Cerebellar nuclear complex (tissue), 1 donor: ENCODE results near the gene NT5E.

Experiments used
- DNase-seq, 2 experiments: peaks; one replicate each; lab custom pipeline; 2025; lab: John Stamatoyannopoulos, UW

The NT5E gene

DNA sequence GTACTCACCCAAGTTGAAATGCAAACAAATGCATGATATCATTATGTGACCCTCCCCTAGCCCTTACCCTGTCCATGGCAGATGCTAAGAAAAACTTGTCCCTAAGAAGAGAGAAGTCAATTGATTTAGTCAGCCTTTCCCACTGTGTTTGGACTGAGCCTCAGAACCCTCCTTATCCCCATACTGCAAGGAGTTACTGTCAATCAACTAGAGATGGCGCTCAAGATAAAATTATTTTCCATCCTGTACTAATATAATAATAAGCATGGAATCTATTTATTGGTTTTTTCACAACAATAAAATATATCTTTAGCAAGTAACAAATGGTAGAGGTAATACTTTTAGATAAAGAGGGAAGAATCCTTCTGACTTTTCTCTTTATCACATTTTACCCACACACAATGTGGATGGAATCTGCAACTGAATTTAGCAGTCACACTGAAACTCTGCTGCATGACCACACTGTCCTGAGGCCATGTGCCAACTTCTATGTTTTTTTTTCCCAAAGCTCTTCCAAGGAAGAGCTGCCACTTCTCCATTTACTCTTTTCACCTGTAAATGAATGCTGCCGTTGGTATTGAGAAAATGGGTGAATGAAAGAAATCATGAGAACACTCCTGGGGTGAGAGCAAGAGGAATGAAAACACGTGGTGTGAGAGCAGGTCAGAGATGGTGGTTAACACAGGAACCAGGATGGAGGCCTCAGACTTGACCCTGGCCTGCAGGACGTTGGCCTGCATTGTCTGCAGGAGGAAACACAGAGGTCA is 10.5 kb downstream of the NT5E start:
- no peak for DNase-seq

DNA sequence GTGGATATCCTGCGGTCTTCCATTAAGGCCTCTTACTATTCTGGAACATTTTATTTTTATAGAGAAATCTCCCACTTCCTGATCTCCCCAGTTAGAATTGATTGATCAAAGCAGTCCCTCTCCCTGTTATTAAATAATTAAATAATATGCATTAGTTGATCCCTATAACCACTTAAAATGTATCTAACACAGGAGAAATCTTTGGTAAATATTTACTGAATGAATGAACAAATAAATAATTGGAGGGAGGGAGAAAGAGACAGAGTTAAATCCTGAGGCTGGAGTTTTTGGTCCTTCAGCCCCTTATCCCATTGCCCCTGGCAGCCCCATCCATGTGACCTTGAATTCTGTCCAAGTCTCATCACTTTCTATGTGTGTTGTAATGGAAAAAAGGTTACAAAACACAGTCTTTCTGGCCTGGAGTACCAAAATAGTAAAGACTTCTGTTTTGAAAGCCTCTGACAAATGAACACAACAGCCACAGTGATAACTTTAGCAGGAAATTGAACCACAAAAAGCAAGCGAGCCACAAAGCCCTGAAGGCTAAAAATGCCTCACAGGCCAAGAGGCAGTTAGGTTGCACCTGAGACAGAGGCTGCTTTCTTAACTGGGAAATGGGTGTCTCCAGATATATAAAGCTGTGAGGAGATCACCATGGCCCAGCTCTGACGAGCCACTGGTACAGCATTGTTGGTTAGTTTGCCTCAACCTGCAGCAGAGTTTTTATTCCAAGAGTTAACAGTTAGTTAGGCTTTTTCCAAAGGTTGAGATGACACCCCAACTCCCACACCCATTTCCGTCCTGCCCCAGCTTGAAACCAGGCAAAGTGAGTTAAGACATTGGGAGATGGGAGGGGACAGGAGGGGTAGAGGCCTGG is 11.3 kb downstream of the NT5E start:
- no peak for DNase-seq

DNA sequence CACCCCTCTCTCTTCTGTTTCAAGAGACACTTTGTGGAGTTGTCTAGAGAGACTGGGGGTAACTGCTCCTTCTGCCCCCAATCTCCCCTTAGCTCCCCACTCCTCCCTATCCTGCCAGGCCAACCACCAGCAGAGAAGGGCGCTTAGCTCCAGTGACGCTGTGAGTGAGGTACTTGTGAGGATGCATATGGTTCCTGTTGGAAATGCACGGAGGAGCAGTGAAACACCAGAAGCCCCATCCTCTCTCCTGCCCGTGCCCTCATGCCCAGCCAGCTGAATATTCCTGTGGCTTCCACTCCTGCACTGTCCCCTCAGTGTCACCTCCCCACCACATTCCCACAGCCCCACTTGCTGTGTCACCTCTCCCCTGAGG is 11.9 kb downstream of the NT5E start:
- no peak for DNase-seq

DNA sequence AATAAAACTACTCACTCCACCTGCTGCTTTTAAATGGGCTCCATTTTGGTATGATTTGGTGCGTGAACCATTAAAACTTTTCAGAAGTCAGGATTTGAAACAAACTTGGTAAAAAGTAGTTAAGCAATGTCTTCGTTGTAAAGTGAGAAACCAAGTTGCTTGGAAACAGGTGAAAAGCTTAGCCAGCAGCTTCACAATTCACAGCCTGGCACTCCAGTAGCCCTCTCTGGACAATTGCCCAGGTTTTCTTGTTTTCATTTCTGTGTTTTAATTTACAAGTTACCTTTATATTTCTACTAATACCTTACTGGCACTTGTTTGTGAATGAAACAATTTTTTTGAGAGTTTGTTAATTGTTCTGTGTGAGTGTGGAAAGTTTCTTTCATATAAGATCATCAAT is 12.8 kb downstream of the NT5E start:
- DNase-seq = no peak

DNA sequence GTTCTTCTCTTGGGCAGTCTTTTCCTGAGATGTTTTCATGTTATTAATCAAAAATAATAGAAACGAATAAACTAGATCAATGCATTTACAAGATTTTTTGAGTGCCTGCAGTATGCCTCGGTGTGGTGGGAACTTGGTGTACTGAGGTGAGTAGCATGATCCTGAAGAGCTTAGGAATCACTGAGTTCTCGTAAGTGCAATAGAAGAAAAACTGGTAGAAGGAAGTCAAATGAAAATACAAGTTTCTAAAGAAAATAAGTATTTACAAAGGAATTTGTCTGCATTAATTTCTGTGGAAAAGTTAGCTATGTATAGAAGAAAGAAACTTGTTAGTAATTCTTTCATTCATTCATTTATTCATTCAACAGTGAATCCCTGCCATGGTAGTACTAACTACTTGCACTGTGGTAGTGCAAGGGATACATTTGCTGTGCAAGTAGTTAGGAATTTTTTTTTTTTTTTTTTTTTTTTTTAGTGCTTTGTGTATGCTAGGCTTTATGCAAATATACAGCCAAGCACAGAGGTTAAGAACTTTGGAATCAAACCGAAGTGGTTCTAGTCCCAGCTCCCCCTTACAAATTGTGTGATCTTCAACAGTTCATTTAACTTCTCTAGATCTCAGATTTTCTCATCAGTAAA is 13.9 kb downstream of the NT5E start:
- DNase-seq = no peak

DNA sequence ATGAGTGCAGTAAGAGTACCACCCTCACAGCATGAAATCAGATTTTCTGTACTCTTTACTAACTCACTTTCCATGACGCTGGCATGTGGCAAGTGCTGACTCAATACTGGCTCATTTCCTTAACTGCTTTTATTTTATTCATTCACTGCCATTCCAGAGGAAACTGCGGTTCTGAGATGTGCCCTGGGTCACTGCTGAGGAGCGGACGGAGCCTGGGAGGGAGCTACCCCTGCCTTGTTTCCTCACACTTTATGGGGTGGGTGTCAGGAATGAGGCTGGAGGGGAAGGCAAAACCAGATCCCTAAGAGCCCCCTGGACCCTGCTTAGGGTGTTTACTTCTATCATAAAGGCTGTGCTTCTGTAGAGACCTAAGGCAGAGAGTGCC is 14.4 kb downstream of the NT5E start:
- DNase-seq = no peak

DNA sequence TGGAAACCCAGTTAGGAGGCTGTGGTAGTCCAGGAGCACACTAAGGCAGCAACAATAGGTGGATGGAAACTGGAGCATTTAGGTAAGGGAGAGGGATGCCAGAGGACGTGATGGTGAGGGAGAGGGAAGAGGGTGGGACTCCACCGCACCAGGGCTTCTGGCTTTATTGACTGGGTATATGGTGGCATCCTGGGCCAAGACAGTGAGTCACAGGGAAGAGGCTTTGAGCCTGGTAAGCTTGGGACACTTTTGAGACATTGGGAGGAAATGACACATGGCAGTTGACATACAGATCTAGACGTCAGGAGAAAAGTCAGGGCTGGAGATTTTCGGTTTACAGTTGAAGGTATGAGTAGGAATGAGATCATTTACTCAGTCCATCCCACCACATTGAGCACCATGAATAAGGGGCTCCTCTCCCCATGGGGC is 14.9 kb downstream of the NT5E start:
- DNase-seq = no peak

DNA sequence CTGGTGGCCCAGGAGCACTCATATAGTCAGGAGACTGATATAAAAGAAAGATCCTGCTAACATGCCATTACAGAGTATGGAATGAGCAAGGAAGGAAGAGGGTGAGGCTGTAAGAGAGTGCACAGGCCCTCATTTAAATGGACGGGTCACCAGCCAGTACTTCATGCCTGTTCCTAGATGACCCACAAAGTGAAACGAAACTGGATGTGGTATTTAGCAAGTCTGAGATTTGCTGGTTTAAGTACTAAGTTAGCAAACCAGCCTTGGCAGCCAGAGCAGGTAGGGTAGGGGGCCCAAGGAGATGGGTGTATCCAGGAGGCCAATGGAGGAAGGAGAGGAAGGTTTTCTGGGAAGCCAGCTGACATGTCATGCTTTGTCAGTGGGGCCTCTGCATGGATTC is 15.9 kb downstream of the NT5E start:
- no peak for DNase-seq

DNA sequence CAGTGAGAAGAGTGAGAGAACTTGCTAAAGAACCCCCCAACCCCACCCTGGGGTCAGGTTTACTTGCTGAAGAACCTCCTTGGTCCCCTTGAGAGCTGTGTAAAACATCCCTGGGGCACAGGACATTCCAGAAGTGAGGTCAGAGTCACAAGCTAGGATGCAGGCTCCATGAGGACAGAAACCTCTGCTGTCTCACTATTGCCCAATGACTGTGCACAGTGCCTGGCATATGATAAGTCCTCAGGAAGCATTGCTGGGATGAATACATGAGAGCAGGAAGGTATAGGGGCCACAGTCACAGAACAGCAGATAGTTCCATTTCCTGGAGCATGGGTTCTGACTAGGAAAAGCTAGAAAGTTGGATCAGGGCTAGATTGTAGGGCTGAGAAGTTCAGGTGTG is 18.4 kb downstream of the NT5E start:
- DNase-seq = no peak

DNA sequence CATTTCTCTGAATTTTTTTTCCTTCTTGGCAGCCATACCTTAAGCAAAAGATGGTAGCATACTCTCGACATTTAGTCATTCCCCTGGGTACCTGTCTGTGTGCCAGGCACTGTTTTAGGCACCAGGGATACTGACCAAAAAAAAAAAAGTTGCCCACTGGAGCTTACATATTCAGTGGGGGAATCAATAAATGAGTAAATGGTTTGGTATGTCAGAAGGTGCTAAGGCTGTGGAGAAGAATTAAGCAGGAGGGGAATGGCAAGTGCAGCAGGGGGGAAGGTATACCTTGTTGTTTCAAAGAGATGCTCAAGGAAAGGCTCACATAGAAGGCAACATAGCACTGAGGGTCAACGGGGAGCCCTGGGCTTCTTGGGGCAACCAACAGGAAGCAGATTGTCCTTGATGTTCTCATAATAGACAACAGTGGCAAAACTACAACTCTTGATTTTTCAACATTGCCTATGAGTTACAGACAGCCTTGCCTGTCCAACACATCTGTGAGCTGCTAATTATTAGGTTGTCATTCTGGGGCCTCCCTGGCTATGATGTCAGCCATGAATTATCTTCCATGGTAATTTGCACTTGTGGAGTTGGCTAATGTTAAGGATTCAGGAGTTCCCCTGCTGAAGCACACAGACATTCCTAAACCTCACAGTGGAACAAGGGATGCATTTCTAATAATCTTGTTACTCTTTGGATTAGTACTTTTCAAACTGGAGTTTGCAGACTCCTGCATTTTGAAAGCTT is 19.6 kb downstream of the NT5E start:
- no peak for DNase-seq

DNA sequence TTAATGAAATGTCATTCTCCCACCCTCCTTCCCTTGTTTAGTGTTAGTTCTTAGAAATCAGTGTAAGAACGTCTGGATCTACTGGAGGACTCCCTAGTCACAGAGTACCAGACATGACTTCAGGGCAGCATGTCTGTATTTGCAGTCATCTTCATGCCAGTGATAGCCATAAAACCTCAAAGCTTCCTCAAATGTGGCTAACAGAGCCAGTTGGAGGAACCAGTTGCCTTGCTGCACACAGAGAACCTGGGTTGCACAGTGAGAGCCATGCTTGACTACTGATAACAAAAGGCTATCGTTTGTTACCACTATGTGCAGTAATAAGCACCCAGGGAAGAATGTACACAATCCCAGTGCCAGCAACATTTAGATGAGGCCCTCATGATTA is 20.1 kb downstream of the NT5E start:
- DNase-seq = no peak

DNA sequence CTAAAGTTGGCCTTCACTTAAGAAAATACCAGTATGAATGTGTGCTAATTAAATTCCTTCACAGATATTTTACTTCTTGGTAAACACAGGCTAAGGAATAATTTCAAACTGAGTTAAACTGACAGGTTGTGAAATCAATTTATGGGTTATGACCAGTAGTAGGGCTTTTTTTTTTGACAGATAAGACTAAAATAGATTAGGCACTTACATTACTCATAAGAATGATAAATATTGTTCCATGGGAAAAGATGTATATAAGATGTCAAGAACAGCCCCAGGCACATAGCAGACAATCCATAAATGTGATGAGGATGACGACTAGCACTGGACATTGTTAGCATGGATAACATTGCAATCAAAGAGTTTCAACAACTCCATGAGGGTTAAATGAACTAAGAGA is 22.9 kb downstream of the NT5E start:
- DNase-seq = no peak

DNA sequence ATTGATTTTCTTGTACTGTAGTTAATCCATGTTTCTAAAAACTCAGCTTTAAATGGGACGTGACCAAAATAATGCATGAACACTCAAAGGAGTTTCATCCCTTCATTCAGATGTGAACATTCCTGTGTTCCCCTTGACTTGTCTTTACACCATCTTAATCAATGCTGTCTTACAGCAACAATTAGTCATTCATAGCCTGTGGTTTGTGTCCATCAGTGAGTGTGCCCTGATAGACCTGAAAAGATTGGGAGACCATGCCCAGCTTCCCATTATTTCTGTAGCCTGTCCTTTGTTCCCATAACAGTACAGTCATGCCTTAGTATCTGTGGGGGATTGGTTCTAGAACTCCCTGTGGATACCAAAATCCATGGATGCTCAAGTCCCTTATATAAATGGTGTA is 23.9 kb downstream of the NT5E start:
- DNase-seq = no peak

DNA sequence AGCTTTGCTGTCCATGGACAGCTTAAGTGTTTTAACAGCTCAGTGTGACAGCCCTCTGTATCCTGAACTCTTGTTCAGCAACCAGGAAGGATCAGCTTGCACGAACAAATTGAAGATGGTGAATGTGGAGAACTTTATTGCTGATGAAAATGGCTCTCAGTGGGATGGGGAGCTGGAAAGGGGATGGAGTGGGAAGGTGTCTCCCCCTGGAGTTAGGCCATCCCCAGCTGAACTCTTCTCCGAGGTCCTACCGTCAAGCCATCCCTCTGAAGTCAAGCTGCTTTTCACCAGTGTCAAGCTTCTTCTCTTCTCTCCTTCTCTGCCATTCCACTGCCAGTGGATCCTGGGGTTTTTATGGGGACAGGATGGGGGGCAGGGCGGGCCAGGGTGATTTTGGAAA is 26.6 kb downstream of the NT5E start:
- DNase-seq = no peak

DNA sequence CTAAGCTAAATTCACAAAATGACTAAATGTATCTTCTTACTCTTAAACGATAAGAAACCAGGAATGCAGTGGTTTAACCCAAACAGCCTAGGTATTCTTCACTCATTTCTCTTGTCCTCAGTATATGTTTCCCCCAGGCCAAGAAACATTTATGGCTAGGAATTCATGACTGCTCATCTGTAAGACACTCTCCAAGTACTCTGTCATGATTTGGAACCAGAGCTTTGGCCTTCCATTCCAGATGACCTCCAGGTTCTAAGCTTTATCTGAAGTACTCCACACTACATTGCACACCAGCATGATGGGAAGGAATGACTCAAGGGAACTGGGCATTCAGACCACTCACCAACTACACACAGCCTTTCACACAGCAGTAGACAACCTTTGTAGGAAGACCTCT is 29.3 kb downstream of the NT5E start:
- no peak for DNase-seq

DNA sequence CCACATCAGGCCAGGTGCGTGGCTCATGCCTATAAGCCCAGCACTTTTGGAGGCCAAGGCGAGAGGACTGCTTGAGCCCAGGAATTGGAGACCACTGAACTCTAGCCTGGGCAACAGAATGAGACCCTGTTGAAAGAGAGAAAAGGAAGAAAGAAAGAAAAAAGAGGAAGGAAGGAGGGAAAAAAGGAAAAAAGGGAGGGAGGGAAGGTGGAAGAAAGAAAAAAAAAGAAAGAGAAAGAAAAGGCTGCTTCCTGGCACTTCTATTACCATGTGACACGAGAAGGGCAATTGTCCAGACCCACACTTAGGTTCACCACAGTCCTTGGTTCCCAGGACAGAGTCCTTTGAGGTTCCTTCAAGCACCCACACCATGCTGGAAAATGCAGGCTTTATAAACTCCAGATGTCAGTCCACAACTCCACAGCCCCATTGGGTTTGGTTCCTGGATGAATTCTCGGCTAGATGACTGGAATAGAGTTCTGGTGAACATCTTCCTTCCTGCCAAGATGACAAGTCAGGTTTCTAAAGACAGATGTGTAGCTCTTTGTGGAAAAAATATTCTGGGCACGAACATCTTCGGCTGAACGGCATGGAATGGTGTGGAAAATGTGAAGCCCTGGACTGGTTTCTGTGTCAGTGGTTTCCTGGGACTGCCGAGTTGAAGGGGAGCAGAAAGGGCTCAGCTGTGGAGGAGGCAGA is 32.5 kb downstream of the NT5E start:
- DNase-seq = no peak

DNA sequence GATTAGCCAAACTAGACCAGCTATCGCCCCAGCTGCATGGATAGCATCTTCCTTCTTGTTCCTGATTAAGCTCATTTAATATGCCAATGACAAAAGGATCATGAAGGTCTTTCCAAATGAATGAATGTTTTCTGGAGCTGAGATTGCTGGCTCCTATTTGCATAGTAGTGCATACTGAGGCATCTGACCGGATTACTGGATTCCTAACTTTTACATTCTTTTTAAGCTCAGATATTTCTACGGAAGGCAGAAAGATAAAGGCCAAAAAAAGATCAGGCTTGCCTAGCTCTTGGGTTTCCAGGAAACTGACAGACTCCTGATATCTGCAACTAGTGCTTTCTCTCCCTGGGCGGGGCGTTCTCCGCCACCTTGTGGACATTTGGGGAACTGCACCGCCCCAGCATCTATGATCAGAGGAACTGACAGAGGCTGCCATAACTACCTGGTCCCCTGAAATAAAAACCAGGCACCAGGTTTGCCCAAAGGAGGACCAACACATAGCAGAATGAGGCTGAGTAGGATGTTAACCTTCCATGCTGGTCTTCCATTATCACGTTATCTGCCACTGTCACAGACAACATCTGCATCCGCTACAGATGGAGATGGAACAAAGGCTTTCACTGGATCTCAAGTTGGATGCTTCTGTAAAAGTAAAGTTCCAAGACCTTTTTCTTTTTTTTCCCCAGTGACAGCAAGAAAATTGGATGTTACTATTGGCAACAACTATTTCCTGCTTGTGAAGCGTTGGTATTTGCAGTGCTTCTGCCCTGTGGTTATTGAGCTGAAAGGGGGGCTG is 33.2 kb downstream of the NT5E start:
- DNase-seq = no peak

DNA sequence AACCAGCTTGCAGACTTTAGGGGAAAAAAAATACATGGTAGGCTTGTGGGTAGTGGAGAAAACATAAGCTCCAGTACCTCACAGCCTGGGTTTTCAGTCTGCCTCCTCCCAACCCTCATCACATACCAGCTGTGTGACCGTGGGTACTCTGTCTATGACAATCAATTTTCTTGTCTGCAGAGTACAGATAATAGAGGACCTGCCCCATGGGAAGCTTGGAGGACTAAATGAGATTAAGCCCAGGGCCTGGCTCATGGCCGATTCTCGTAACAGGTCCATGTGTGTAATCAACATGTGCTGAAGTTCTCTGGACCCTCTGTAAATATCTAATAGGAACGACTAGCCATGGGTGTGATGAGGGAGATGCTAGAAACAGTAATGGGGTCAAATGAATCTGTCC is 34.0 kb downstream of the NT5E start:
- no peak for DNase-seq

DNA sequence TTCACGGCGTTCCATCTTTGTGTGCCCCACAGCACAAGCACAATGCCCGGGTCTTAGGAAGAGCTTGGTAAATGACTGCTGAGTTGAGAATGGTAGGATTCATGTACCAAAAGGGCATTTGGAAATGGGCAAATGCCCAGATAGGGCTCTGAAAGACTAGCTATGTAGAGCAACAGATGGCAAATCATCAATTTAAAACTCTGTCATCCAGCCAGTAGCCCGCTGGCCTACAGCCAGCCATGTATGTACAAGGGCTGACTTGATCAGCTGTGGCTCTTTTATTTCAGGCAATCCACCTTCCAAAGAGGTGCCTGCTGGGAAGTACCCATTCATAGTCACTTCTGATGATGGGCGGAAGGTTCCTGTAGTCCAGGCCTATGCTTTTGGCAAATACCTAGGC is 35.1 kb downstream of the NT5E start:
- no peak for DNase-seq

DNA sequence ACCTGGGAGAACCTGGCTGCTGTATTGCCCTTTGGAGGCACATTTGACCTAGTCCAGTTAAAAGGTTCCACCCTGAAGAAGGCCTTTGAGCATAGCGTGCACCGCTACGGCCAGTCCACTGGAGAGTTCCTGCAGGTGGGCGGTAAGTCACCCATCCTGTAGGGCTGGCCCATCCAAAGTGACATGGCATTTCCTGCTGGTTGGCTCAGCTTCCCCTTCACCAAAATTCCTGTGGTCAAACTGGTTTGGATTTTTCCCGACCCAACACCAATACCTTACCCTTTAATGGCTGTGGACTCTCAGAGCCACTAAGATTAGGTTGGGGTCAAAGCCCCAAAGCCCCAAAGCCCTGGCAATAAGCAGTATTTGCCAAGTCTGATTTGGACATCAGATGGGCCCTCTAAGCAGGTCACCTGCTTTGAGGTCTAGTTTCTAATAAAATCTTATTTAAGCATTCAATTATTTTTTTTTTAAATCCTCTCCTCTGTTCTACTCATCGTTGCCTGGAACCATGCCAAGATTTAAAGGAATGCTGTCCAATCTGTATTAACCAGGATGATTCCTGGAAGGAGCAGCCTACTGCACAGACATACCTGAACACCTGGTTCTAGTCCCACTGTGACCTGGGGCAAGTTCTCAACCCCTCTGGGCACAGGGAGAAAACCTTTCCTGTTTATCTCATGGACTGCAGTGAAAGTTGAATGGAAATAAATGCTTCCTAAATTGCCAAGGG is 40.8 kb downstream of the NT5E start:
- DNase-seq = no peak
